ENCODE data around the gene IMP4.

IMP4 gene

GRCh38 chr2:130342533-130343275 is at the start of gene IMP4:
Gene IMP4, plus strand, starts transcription at chr2:130342897. Its CDS starts 36 bp downstream, at chr2:130342933.
- H3K9me3 Mint-ChIP-seq = no peaks in the 10 kb centered on the region
- H3K4me3 Mint-ChIP-seq = peak within 1 kb of the TSS; percentile 100
- H3K27ac Mint-ChIP-seq = peak within 1 kb of the TSS; percentile 99
- H3K36me3 Mint-ChIP-seq (ENCODE audit: low read depth) = peaks cover 93% of the 10 kb centered on the region
- peaks cover 53% of the 10 kb centered on the region for H3K4me1 Mint-ChIP-seq (ENCODE audit: low read depth)
- no peaks in the 10 kb centered on the region for H3K27me3 Mint-ChIP-seq
- DNase-seq = peak; percentile 93

DNA sequence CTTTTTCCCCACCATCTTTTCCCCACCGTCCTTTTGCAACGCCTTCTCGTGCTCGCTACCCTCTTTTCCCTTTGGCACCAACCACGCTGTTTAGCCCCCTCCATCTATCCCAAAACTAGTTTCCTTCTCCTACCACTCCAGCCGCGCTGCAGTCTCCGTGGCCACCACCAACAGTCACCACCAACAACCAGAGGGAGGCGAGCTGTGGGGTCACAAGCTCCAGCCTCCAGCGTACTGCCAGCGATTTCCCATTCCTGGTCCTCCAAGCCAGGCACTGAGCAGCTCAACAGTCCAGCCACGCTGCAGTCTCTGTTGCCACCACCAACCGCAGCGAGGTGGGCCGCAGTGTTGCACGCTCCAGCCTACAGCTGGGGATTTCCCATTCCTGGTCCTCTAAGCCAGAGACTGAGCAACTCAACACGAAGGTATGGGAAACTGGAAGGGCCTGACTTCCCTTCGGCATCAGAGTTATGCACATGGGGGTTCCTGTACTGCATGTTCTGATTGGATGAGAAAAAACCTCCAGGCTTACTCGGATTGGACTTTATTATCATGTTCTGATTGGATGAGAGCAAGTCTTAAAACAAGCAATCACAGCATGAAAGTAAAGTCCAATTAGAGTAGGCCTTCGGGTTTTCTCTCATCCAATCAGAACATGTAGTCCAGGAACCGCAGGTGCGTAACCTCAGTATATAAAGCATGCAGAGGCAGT is 42.3 kb upstream of the IMP4 start:
- Mint-ChIP-seq H3K36me3 (ENCODE audit: low read depth) (no peaks in the 10 kb centered on the region), H3K27me3 (peaks cover 30% of the 10 kb centered on the region), H3K27ac (no peak overlapping the region), H3K9me3 (no peaks in the 10 kb centered on the region), H3K4me1 (ENCODE audit: low read depth) (no peaks in the 10 kb centered on the region), H3K4me3 (no peak overlapping the region)
- no peak for DNase-seq

GRCh38 chr2:130300970-130301348 is 41.7 kb upstream of the IMP4 start:
- Mint-ChIP-seq H3K9me3 (no peaks in the 10 kb centered on the region), H3K36me3 (ENCODE audit: low read depth) (no peaks in the 10 kb centered on the region), H3K4me1 (ENCODE audit: low read depth) (no peaks in the 10 kb centered on the region), H3K27ac (no peak overlapping the region), H3K4me3 (no peak overlapping the region), H3K27me3 (peaks cover 29% of the 10 kb centered on the region)
- DNase-seq = no peak

DNA sequence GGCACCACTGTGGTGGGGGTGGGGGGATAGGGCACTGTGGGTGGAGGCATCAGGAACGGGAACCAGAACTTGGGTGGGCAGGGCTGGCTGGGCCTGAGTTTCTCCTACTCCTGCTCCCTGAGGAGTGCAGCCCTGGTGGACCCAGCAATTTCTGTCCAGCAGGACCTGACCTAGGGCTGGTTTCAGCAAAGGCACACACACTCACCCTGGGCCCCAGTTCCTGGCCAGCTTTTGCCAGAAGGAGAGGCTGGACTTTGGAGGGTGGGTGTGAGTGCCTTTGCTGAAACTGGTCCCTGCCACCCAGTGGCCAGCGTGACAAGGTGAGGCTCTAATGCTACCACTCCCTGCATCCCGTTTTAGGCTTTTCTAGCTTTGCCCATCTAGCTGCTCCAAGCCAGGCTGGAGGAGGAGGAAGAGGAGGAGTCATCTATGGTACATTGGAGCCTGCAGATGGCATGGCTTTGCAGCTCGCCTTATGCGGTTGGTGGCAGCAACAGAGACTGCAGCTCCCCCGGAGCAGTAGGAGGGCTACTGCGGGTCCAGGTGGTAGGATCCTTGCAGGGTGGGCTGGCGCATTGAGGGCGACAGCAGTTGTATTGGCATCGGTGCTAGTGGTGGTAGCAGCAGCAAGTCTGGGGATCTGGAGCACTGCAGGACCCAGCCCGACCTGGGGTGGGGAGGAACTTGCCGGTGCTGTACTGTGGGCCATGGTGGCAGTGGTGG is 40.4 kb upstream of the IMP4 start:
- no peak for DNase-seq
- no peaks in the 10 kb centered on the region for H3K36me3 Mint-ChIP-seq (ENCODE audit: low read depth)
- H3K9me3 Mint-ChIP-seq = no peaks in the 10 kb centered on the region
- H3K27me3 Mint-ChIP-seq = peaks cover 26% of the 10 kb centered on the region
- H3K4me1 Mint-ChIP-seq (ENCODE audit: low read depth) = no peaks in the 10 kb centered on the region
- no peak overlapping the region for H3K4me3 Mint-ChIP-seq
- H3K27ac Mint-ChIP-seq = no peak overlapping the region

DNA sequence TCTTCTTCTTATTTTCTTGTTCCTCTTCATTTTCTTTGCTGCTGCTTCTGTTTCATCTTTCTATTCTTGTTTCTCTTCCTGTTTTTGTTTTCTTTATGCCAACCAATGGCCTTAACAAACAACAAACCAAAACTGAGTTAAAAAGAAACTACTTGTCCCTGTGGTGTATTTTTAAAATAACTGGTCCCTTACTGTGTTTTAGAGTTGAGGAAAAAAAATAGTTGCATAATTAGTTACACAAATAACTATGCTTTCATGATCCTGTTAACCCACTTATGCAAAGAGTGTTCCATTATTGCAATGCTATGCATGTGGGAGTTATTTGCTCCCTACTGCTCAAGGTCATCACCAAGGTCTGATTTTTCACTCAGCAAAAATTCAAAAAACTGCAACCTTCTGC is 39.5 kb upstream of the IMP4 start:
- H3K36me3 Mint-ChIP-seq (ENCODE audit: low read depth) = no peaks in the 10 kb centered on the region

GRCh38 chr2:130304726-130305125 is 38.0 kb upstream of the IMP4 start:
- DNase-seq = no peak

More for the DNA sequence above, 39.5 kb upstream of the IMP4 start:
- no peak overlapping the region for H3K27ac Mint-ChIP-seq
- H3K4me1 Mint-ChIP-seq (ENCODE audit: low read depth) = no peaks in the 10 kb centered on the region
- DNase-seq = no peak
- H3K27me3 Mint-ChIP-seq = peaks cover 21% of the 10 kb centered on the region
- H3K4me3 Mint-ChIP-seq = no peak overlapping the region
- no peaks in the 10 kb centered on the region for H3K9me3 Mint-ChIP-seq

GRCh38 chr2:130307850-130308249 is 34.8 kb upstream of the IMP4 start:
- Mint-ChIP-seq H3K27ac (no peak overlapping the region), H3K9me3 (no peaks in the 10 kb centered on the region), H3K4me3 (no peak overlapping the region), H3K4me1 (ENCODE audit: low read depth) (no peaks in the 10 kb centered on the region), H3K36me3 (ENCODE audit: low read depth) (no peaks in the 10 kb centered on the region), H3K27me3 (peaks cover 3% of the 10 kb centered on the region)
- no peak for DNase-seq

More at GRCh38 chr2:130304726-130305125, 38.0 kb upstream of the IMP4 start:
- Mint-ChIP-seq H3K4me1 (ENCODE audit: low read depth) (no peaks in the 10 kb centered on the region), H3K9me3 (no peaks in the 10 kb centered on the region), H3K36me3 (ENCODE audit: low read depth) (no peaks in the 10 kb centered on the region), H3K27me3 (peaks cover 16% of the 10 kb centered on the region), H3K27ac (no peak overlapping the region), H3K4me3 (no peak overlapping the region)

DNA sequence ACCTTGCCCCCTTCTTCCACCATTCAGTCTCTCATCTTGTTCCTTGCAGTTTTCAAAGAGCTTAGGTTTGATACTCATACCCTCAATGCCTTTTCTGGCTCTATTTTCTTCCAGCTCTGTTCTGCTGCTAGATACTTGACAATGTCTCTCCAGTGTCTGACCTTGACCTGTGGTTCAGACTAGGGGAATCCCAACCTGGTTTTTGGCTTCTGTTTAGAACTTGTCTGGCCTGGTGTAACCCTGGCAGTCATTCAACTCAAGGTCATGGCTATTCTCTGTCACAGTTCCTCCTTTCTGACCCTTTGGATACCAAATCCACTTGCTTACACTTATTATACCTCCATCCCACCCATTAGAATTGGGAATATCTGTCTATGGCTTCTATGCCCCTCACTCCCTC is 31.8 kb upstream of the IMP4 start:
- no peaks in the 10 kb centered on the region for H3K4me1 Mint-ChIP-seq (ENCODE audit: low read depth)
- H3K4me3 Mint-ChIP-seq = no peak overlapping the region
- H3K27me3 Mint-ChIP-seq = peaks cover 4% of the 10 kb centered on the region
- no peak for DNase-seq
- H3K27ac Mint-ChIP-seq = no peak overlapping the region
- no peaks in the 10 kb centered on the region for H3K36me3 Mint-ChIP-seq (ENCODE audit: low read depth)
- H3K9me3 Mint-ChIP-seq = no peaks in the 10 kb centered on the region

- Mint-ChIP-seq H3K4me1 (ENCODE audit: low read depth) (no peaks in the 10 kb centered on the region), H3K27me3 (peaks cover 6% of the 10 kb centered on the region), H3K36me3 (ENCODE audit: low read depth) (no peaks in the 10 kb centered on the region), H3K4me3 (no peak overlapping the region), H3K27ac (no peak overlapping the region), H3K9me3 (no peaks in the 10 kb centered on the region)
- DNase-seq = no peak
Observed at GRCh38 chr2:130313812-130314334, 28.8 kb upstream of the IMP4 start.

- Mint-ChIP-seq H3K27ac (no peak overlapping the region), H3K9me3 (no peaks in the 10 kb centered on the region), H3K36me3 (ENCODE audit: low read depth) (no peaks in the 10 kb centered on the region), H3K27me3 (peaks cover 8% of the 10 kb centered on the region), H3K4me3 (no peak overlapping the region), H3K4me1 (ENCODE audit: low read depth) (no peaks in the 10 kb centered on the region)
- DNase-seq = no peak
Observed at GRCh38 chr2:130314377-130314776, 28.3 kb upstream of the IMP4 start.

GRCh38 chr2:130316596-130316995 is 26.1 kb upstream of the IMP4 start:
- Mint-ChIP-seq H3K27me3 (peaks cover 17% of the 10 kb centered on the region), H3K27ac (no peak overlapping the region), H3K4me3 (no peak overlapping the region), H3K36me3 (ENCODE audit: low read depth) (no peaks in the 10 kb centered on the region), H3K4me1 (ENCODE audit: low read depth) (no peaks in the 10 kb centered on the region), H3K9me3 (no peaks in the 10 kb centered on the region)
- DNase-seq = no peak

DNA sequence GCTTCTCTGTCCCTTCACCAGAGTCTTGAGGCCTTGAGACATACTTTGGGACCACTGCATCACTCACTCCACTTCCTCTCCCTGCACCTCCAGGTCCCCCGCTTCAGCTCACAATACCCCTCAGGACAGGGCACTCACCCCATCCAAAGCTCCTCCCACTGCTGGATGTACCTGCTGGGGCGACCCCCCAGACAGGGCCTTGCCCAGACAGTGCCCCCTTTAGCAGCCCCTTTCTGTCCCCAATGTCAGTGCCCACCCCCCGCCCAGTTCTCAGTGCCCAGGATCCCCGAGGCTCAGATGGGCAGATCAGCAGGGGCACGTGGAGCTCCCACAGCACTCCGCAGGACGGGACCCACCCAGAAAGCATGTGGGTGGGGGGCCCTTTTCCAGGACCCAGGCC is 23.8 kb upstream of the IMP4 start:
- H3K36me3 Mint-ChIP-seq (ENCODE audit: low read depth) = no peaks in the 10 kb centered on the region
- H3K4me3 Mint-ChIP-seq = no peak overlapping the region
- DNase-seq = no peak
- H3K27ac Mint-ChIP-seq = no peak overlapping the region
- no peaks in the 10 kb centered on the region for H3K4me1 Mint-ChIP-seq (ENCODE audit: low read depth)
- peaks cover 27% of the 10 kb centered on the region for H3K27me3 Mint-ChIP-seq
- H3K9me3 Mint-ChIP-seq = no peaks in the 10 kb centered on the region

DNA sequence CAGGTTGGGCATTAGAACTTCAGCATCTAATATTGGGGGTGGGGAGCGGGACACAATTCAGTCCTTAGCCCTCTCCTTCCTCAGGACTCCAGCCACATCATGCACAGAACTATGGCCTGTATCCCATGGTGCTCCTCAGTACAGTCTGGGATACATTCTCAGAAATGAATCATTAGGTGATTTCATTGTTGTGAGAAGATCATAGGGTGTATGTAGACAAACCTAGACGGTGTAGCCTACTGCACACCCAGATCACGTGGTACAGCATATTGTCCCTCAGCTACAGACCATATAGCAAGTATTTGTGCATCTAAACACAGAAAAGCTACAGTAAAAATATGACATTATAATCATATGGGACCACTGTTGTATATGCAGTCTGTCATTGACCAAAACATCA is 23.2 kb upstream of the IMP4 start:
- Mint-ChIP-seq H3K36me3 (ENCODE audit: low read depth) (no peaks in the 10 kb centered on the region), H3K4me1 (ENCODE audit: low read depth) (no peaks in the 10 kb centered on the region), H3K27me3 (peaks cover 29% of the 10 kb centered on the region), H3K27ac (no peak overlapping the region), H3K4me3 (no peak overlapping the region), H3K9me3 (no peaks in the 10 kb centered on the region)
- DNase-seq = no peak

GRCh38 chr2:130327703-130328527 is 14.8 kb upstream of the IMP4 start:
- H3K27me3 Mint-ChIP-seq = peaks cover 66% of the 10 kb centered on the region
- H3K36me3 Mint-ChIP-seq (ENCODE audit: low read depth) = no peaks in the 10 kb centered on the region
- H3K9me3 Mint-ChIP-seq = no peaks in the 10 kb centered on the region
- no peak for DNase-seq
- H3K4me3 Mint-ChIP-seq = no peak overlapping the region
- H3K27ac Mint-ChIP-seq = no peak overlapping the region
- H3K4me1 Mint-ChIP-seq (ENCODE audit: low read depth) = peaks cover 6% of the 10 kb centered on the region
